Measurements from ENCODE around the gene ABCF2.

- TF ChIP-seq CTCF (IDR thresholded peaks at IDR 0.05) (no peak), POLR2A (IDR thresholded peaks at IDR 0.05) (no peak)
Measured at GRCh38 chr7:151239837-151240459, 12.9 kb upstream of the ABCF2 start.
